K562 (cell line): ENCODE results near the gene HES3. TPM values are rescaled to one million over a fixed set of nuclear protein-coding genes. Genes with fewer than 3 reads are reported as not detected.

ENCODE experiments used
- ATF7 ChIP-seq: fragments of 450-650 bp; IDR thresholded peaks from 2 replicates; pipeline ENCODE4 v1.7.1; 2014; ENCODE audit warnings: mild to moderate bottlenecking, moderate library complexity
- CSDE1 ChIP-seq, 2 experiments: fragments of 450-650 bp; IDR thresholded peaks; 2 replicates each; pipeline ENCODE4 v1.6.1; 2016; ENCODE audit warnings: mild to moderate bottlenecking in 1 of 2
- MCM3 ChIP-seq: fragments of 450-650 bp; IDR thresholded peaks from 2 replicates; pipeline ENCODE4 v1.6.1; 2016
- NCOA2 ChIP-seq, 2 experiments: fragments of 450-650 bp; IDR thresholded peaks; 2 replicates each; pipeline ENCODE4 v1.6.1; 2018; ENCODE audit warnings: mild to moderate bottlenecking in 2 of 2, moderate library complexity in 1 of 2; ENCODE audit not compliant: partially characterized antibody in 2 of 2
- NR2F6 ChIP-seq: fragments of 450-650 bp; formaldehyde crosslinking; IDR thresholded peaks from 2 replicates; pipeline ENCODE4 v1.4.0; 2020; ENCODE audit warnings: mild to moderate bottlenecking
- RBFOX2 ChIP-seq: fragments of 200-400 bp; formaldehyde crosslinking; IDR thresholded peaks from 2 replicates; pipeline ENCODE4 v1.6.1; 2017; ENCODE audit warnings: low read depth, mild to moderate bottlenecking, low read length, moderate library complexity
- SREBF2 ChIP-seq: sonication (generic); formaldehyde crosslinking; IDR thresholded peaks from 2 replicates; pipeline ENCODE4 v1.4.0; 2020; ENCODE audit warnings: mild to moderate bottlenecking, missing genetic modification reagents
- ZNF444 ChIP-seq: fragments of 250-450 bp; sonication (Bioruptor Pico); IDR thresholded peaks from 2 replicates; pipeline ENCODE4 v1.4.0; 2020; ENCODE audit warnings: mild to moderate bottlenecking, moderate library complexity
- ZNF551 ChIP-seq: fragments of 250-450 bp; sonication (Bioruptor Pico); IDR thresholded peaks from 2 replicates; pipeline ENCODE4 v1.5.0; 2021; ENCODE audit warnings: mild to moderate bottlenecking, moderate library complexity
- polyA plus RNA-seq, 8 experiments: library from polyadenylated mRNA; depleted of rRNA in 4 of 8; stranded (reverse) in 5 of 8; unstranded in 3 of 8; fragments of >200 nt; fragmentation: Nextera tagmentation in 2 of 8; fragmentation: Illumina TruSeq in 1 of 8; extraction: Ambion mirVana in 2 of 8; extraction: Trizol in 1 of 8; gene quantifications; 2 replicates each; pipeline versions ENCODE4 v1.2.1 to v1.2.3, GENCODE V29; 2011 to 2014; ENCODE audit warnings: inconsistent platforms in 1 of 8, missing spikeins in 1 of 8
- total RNA-seq, 7 experiments: library from RNA; depleted of rRNA in 6 of 7; stranded (reverse); fragments of >200 nt in 6 of 7; fragmentation: Illumina TruSeq in 2 of 7; extraction: Trizol in 2 of 7; gene quantifications; 2 replicates each; pipeline versions ENCODE4 v1.2.1 to v1.2.3, GENCODE V29; 2011 to 2021; ENCODE audit warnings: low replicate concordance in 1 of 7
- TF ChIP-seq, protein P1 (sequence below), 2 experiments: IDR thresholded peaks; 2 replicates each; pipeline ENCODE4 v1.6.1; 2012; ENCODE audit warnings: improper control_type of control experiment in 2 of 2, low read depth in 2 of 2, low read length in 2 of 2, borderline replicate concordance in 1 of 2
- TF ChIP-seq, protein P2 (sequence below): fragments of 250-450 bp; sonication (Bioruptor Pico); IDR thresholded peaks from 2 replicates; pipeline ENCODE4 v1.8.0; 2022; ENCODE audit warnings: moderate library complexity, mild to moderate bottlenecking, inconsistent platforms
- TF ChIP-seq, protein P3 (sequence below): fragments of 450-650 bp; IDR thresholded peaks from 2 replicates; pipeline ENCODE4 v1.6.1; 2016
- TF ChIP-seq, protein P4 (sequence below): fragments of 450-650 bp; IDR thresholded peaks from 2 replicates; pipeline ENCODE4 v1.6.1; 2018; ENCODE audit warnings: mild to moderate bottlenecking, low read depth; ENCODE audit not compliant: partially characterized antibody
- TF ChIP-seq, protein P5 (sequence below): fragments of 250-450 bp; sonication (Bioruptor Pico); IDR thresholded peaks from 2 replicates; pipeline ENCODE4 v1.9.0; 2021; ENCODE audit warnings: mild to moderate bottlenecking, inconsistent platforms

HES3 gene
- total and polyA plus RNA-seq, 9 of the 15 experiments (the other 6 are each of a cell fraction or from before 2014, with no cell fraction given), result not detected

DNA sequence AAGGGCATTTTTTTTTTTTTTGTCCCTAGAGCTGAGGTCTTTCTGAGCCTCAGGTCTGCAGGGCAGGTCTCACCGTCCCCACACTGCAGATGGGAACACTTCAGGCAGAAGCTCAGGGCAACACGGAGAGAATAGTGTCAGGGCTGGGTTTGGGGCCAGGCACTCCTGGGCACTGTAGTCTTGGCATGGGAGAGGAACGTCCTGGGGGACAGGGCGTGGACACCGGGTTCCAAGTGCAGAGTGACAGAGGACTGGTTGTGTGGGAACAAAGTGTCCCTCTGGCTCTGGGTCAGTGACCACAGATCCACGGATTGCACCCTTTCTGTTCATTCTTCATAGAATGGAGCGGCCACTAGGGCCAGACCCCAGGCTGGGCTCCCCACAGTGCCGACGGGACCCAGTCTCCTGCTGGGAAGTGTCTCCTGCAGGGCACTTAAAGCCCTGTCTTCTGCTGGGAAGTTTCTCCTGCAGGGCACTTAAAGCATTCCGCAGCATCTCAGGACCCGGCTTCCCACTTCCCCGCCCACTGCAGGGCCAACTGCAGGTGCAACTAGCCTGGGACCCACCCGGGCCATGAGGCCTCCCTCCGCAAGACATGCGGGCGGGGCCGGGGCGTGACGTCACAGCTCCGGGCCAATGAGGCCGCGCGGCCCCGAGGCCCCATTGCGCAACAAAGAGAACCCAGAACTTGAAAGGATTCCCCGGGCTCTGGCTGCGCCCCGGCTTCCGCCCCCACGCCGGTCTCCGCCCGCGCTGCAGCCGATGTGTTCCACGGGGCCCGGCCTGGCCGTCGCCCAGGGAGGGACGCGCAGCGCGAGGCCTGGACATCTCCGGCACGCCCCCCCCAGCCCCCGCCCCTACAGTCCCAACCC is 15.7 kb downstream of the HES3 start (continued):
- TF ChIP-seq CSDE1 (IDR thresholded peaks at IDR 0.05) (no peak), ZNF444 (no peak), NCOA2 (IDR thresholded peaks at IDR 0.05; ENCODE audit: partially characterized antibody in 2 of 2) (no peak), SREBF2 (CRISPR knock-in tag) (no peak), MCM3 (no peak), RBFOX2 (peak; percentile 33; the same call in 1 of the 2 replicates), ATF7 (peak; percentile 92), NR2F6 (CRISPR knock-in tag) (no peak), ZNF551 (CRISPR knock-in tag) (no peak)
- TF ChIP-seq, protein P1, sequence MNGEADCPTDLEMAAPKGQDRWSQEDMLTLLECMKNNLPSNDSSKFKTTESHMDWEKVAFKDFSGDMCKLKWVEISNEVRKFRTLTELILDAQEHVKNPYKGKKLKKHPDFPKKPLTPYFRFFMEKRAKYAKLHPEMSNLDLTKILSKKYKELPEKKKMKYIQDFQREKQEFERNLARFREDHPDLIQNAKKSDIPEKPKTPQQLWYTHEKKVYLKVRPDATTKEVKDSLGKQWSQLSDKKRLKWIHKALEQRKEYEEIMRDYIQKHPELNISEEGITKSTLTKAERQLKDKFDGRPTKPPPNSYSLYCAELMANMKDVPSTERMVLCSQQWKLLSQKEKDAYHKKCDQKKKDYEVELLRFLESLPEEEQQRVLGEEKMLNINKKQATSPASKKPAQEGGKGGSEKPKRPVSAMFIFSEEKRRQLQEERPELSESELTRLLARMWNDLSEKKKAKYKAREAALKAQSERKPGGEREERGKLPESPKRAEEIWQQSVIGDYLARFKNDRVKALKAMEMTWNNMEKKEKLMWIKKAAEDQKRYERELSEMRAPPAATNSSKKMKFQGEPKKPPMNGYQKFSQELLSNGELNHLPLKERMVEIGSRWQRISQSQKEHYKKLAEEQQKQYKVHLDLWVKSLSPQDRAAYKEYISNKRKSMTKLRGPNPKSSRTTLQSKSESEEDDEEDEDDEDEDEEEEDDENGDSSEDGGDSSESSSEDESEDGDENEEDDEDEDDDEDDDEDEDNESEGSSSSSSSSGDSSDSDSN (IDR thresholded peaks at IDR 0.05; ENCODE audit: borderline replicate concordance in 1 of 2, low read depth in 2 of 2, low read length in 2 of 2), result no peak; a peak in 1 of 4 replicates
- TF ChIP-seq, protein P2, sequence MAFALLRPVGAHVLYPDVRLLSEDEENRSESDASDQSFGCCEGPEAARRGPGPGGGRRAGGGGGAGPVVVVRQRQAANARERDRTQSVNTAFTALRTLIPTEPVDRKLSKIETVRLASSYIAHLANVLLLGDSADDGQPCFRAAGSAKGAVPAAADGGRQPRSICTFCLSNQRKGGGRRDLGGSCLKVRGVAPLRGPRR, result no peak
- TF ChIP-seq, protein P3, sequence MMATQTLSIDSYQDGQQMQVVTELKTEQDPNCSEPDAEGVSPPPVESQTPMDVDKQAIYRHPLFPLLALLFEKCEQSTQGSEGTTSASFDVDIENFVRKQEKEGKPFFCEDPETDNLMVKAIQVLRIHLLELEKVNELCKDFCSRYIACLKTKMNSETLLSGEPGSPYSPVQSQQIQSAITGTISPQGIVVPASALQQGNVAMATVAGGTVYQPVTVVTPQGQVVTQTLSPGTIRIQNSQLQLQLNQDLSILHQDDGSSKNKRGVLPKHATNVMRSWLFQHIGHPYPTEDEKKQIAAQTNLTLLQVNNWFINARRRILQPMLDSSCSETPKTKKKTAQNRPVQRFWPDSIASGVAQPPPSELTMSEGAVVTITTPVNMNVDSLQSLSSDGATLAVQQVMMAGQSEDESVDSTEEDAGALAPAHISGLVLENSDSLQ, result no peak
- TF ChIP-seq, protein P4, sequence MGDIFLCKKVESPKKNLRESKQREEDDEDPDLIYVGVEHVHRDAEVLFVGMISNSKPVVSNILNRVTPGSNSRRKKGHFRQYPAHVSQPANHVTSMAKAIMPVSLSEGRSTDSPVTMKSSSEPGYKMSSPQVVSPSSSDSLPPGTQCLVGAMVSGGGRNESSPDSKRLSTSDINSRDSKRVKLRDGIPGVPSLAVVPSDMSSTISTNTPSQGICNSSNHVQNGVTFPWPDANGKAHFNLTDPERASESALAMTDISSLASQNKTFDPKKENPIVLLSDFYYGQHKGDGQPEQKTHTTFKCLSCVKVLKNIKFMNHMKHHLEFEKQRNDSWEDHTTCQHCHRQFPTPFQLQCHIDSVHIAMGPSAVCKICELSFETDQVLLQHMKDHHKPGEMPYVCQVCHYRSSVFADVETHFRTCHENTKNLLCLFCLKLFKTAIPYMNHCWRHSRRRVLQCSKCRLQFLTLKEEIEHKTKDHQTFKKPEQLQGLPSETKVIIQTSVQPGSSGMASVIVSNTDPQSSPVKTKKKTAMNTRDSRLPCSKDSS, result no peak
- TF ChIP-seq, protein P5, sequence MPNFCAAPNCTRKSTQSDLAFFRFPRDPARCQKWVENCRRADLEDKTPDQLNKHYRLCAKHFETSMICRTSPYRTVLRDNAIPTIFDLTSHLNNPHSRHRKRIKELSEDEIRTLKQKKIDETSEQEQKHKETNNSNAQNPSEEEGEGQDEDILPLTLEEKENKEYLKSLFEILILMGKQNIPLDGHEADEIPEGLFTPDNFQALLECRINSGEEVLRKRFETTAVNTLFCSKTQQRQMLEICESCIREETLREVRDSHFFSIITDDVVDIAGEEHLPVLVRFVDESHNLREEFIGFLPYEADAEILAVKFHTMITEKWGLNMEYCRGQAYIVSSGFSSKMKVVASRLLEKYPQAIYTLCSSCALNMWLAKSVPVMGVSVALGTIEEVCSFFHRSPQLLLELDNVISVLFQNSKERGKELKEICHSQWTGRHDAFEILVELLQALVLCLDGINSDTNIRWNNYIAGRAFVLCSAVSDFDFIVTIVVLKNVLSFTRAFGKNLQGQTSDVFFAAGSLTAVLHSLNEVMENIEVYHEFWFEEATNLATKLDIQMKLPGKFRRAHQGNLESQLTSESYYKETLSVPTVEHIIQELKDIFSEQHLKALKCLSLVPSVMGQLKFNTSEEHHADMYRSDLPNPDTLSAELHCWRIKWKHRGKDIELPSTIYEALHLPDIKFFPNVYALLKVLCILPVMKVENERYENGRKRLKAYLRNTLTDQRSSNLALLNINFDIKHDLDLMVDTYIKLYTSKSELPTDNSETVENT (CRISPR knock-in tag), result 0 out of 2 replicates have a peak, but pooled peaks have one; percentile 31
